ENCODE measurements around the gene PRR23C.

The PRR23C gene

GRCh38 chr3:138995706-138996105 is 49.0 kb downstream of the PRR23C start:
- Histone ChIP-seq H3K9me3 (ENCODE audit: control insufficient read depth, low read length) (no peaks in the 10 kb centered on the region), H3K27me3 (replicated peaks; ENCODE audit: control insufficient read depth, insufficient read depth, low read length, poor library complexity, severe bottlenecking) (no peaks in the 10 kb centered on the region), H3K4me1 (ENCODE audit: control insufficient read depth, insufficient read depth, low read length, poor library complexity, severe bottlenecking) (no peaks in the 10 kb centered on the region), H3K4me3 (ENCODE audit: insufficient read depth, low read depth, low read length, poor library complexity, severe bottlenecking) (no peak overlapping the region), H3K36me3 (ENCODE audit: control insufficient read depth, insufficient read depth, low read length) (no peaks in the 10 kb centered on the region), H3K27ac (ENCODE audit: insufficient read depth, low read length, poor library complexity, severe bottlenecking) (no peak overlapping the region)
- no peak for DNase-seq

Data from effector memory CD4-positive, alpha-beta T cell (primary cell).